MV-4-11 (cell line): ENCODE data around the gene FASTKD2.

Experiments
- DNase-seq: peaks from one replicate; lab custom pipeline; 2025; lab: John Stamatoyannopoulos, UW

FASTKD2 gene

DNA sequence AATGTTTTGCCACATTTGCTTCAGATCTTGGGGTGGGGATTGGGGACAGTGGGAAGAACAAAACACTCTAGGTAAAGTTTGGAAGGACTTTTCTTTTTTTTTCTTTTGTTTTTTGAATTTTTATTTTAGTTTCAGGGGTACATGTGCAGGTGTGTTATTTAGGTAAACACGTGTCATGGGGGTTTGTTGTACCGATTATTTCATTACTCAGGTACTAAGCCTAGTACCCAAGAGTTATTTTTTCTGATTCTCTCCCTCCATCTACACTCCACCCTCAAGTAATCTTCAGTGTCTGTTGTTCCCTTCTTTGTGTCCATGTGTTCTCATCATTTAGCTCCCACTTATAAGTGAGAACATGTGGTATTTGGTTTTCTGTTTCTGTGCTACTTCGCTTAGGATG lies 73.3 kb downstream of the FASTKD2 start:
- no peak for DNase-seq

GRCh38 chr2:206840999-206841398 lies 75.6 kb downstream of the FASTKD2 start:
- no peak for DNase-seq
